ENCODE data around the gene MKKS.

- no peak for TF ChIP-seq CTCF (optimal IDR thresholded peaks at IDR 0.05 in 1 of 3, IDR thresholded peaks at IDR 0.05 in 1 of 3, conservative IDR thresholded peaks at IDR 0.05 in 1 of 3; ENCODE audit: extremely low read depth in 1 of 3, insufficient read depth in 2 of 3, low read length in 3 of 3)
- TF ChIP-seq EZH2 (IDR thresholded peaks at IDR 0.05; ENCODE audit: low read length) = no peak
These were observed 80.8 kb downstream of the MKKS start for GRCh38 chr20:10352934-10353824.
